ENCODE measurements around the gene PLA2G15. TPM values are rescaled to one million over a fixed set of nuclear protein-coding genes. Genes with fewer than 3 reads are reported as not detected.

PLA2G15 gene
- total RNA-seq, 3 donors from 2014 or later (not counting 1 experiment from before 2014, with no cell fraction given) = 5.6 to 13.0 (median 12.7) TPM

- Histone ChIP-seq H3K9me3 (ENCODE audit: control insufficient read depth, insufficient read depth, low read length) (no peaks in the 10 kb centered on the region), H3K27ac (ENCODE audit: low read length) (peak within 1 kb of the TSS; percentile 98), H3K36me3 (ENCODE audit: control insufficient read depth, insufficient read depth, low read length) (peaks cover 14% of the 10 kb centered on the region), H3K4me3 (ENCODE audit: low read length) (peak within 1 kb of the TSS; percentile 89), H3K27me3 (ENCODE audit: control insufficient read depth, insufficient read depth, low read length) (no peaks in the 10 kb centered on the region), H3K4me1 (ENCODE audit: control insufficient read depth, insufficient read depth, low read length) (peaks cover 39% of the 10 kb centered on the region)
- H3K27me3 Mint-ChIP-seq (ENCODE audit: low read depth in 2 of 2) = no peaks in the 10 kb centered on the region
- H3K9me3 Mint-ChIP-seq = no peaks in the 10 kb centered on the region
- TF ChIP-seq CTCF (IDR thresholded peaks at IDR 0.05) = peak; percentile 73
- ATAC-seq (peak; percentile 73 to 88 (median 77)), DNase-seq (peak; percentile 86 to 91)
- intact Hi-C loops (cut with micrococcal nuclease) = loop anchor here (1.0 to 2.0 kb wide), 3 partner anchors 20 to 47 kb away; partner anchors contain the start of genes PLA2G15 and PRMT7
- H3K27ac Mint-ChIP-seq = peak within 1 kb of the TSS; percentile 95 to 100
- WGBS (ENCODE audit: insufficient coverage) = under 1% methylated on average over 123 of the region's 123 CpGs
- peak within 1 kb of the TSS; percentile 96 for H3K4me3 Mint-ChIP-seq
- peaks cover 25 to 48% of the 10 kb centered on the region in 2 donors for H3K4me1 Mint-ChIP-seq
- H3K36me3 Mint-ChIP-seq = no peaks in the 10 kb centered on the region
Observed at GRCh38 chr16:68264128-68265077, 19.2 kb downstream of the PLA2G15 start, which contains the start of gene SLC7A6. Gene SLC7A6, plus strand, starts transcription at chr16:68264526. Its CDS starts 10,201 bp downstream, at chr16:68274727.

DNA sequence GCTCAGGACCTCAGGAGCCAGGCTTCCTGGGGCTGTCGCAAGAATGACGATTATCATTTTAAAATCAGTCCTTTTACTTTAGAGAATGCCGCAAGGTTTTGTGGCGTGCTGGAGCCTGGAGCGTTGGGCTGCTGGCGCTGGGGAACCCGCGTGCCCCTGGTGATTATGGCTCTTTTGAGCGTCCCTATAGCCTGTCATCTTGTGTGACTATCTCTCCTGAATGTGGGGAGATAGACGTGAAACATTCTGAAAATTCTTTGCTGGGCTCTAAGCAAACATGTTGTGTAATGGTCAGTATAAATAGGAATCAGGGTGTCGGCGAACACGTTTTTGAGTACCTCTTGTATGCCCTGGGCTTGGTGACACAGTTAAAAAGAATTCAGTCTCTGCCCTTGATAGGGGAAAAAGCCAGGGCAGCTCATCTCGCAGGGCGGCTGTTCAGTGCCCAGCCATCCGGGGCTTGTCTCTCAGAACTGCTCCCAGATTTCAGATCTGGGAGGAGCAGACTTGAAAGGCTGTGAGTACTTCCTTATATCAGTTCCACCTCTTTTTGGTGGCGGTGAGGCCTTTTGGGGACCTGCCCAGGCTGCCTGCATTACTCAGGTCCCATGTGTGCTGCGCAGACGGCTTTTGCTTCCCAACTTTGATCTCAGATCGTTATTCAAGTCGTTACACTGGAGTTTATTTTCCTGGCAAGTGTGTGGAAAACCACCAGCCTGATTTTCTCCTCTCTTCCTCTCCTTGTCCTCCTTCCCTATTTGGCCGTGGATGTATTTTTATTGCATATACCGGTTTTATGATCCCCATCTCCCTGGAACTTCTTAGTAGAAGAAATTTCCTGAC is 20.1 kb downstream of the PLA2G15 start:
- DNase-seq = peak in 1 of 2 donors; percentile 80

More for the DNA sequence above, 20.1 kb downstream of the PLA2G15 start:
- Histone ChIP-seq H3K27me3 (ENCODE audit: control insufficient read depth, insufficient read depth, low read length) (no peaks in the 10 kb centered on the region), H3K4me3 (ENCODE audit: low read length) (peak overlapping the region; percentile 89), H3K27ac (ENCODE audit: low read length) (peak overlapping the region; percentile 95), H3K4me1 (ENCODE audit: control insufficient read depth, insufficient read depth, low read length) (peaks cover 48% of the 10 kb centered on the region), H3K9me3 (ENCODE audit: control insufficient read depth, insufficient read depth, low read length) (no peaks in the 10 kb centered on the region), H3K36me3 (ENCODE audit: control insufficient read depth, insufficient read depth, low read length) (peaks cover 7% of the 10 kb centered on the region)
- intact Hi-C loops (cut with micrococcal nuclease) = loop anchor here (2.0 kb wide), 2 partner anchors 20 to 22 kb away; partner anchors contain the start of gene PLA2G15
- no peak for TF ChIP-seq CTCF (IDR thresholded peaks at IDR 0.05)
- Mint-ChIP-seq H3K27ac (peak overlapping the region; percentile 95 to 100), H3K27me3 (ENCODE audit: low read depth in 2 of 2) (no peaks in the 10 kb centered on the region), H3K9me3 (no peaks in the 10 kb centered on the region), H3K4me3 (peak overlapping the region; percentile 96), H3K36me3 (no peaks in the 10 kb centered on the region), H3K4me1 (peaks cover 25 to 50% of the 10 kb centered on the region in 2 donors)
- 7% methylated on average over 21 of the region's 23 CpGs for WGBS (ENCODE audit: insufficient coverage)
- peak in 2 of 3 donors; percentile 4 to 6 for ATAC-seq
